ENCODE data around the gene GNAI3.

DNA sequence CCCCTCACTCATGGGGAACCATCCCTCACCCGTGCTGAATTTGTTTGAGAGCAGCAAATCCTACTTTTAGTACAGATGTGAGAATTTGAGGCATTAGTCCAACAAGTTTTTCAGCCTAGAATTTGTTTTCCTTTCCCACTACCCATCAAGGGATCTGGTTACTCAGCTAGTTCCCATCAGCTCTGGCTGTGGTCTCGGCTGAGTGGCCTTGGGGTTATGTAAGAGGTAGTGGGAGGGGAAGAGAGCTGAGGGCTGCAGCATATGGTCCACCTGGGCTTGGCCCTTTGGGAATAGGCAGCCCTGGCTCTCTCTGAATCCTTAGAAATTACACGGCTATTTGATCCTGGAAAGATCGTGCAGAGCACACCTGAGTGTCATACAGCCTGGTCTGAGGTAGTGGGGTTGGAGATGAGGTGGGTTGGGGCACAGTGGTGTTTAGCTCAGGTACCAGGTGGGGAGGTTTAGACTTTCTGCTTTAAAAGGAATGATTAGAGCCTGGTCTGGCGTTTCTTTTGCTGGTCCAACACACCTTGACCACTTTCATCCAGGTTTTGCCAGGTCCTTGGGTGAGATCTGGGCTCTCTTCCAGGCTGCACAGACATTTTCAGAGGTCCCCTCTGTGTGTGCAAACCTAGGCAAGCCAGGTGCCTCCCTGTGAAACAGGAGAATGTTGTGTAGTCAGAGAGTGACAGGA is 111.7 kb downstream of the GNAI3 start:
- TF ChIP-seq POLR2A (IDR thresholded peaks at IDR 0.05; ENCODE audit: low read depth, low read length) (no peak), POLR2AphosphoS5 (IDR thresholded peaks at IDR 0.05; ENCODE audit: low read depth, low read length) (no peak), TAF1 (IDR thresholded peaks at IDR 0.05; ENCODE audit: low read depth, low read length) (no peak), POU2F2 (IDR thresholded peaks at IDR 0.05; ENCODE audit: low read depth, low read length) (no peak)
